HG02981 (cell line): ENCODE measurements around the gene C16orf74.

Source experiments
- ATAC-seq: cut with Tn5 transposase; IDR thresholded peaks from one replicate; pipeline ENCODE4 v1.9.1; 2021; ENCODE audit warnings: mild to moderate bottlenecking, moderate library complexity; ENCODE audit not compliant: unreplicated experiment

Gene C16orf74

DNA sequence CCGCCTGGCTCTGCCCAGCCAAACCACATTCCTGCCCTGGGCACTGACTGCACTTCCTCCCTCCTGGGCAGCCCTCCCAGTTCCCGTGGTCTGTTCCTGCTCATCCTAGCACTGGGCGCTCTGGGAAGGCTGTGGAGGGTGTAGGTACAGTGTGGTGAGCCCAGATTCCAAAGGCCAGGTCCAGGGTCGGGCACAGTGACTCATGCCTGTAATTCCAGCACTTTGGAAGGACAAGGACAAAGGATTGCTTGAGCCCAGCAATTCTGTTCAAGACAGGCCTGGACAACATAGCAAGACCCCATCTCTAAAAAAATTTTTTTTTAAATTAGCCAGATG, 30.6 kb downstream of the C16orf74 start:
- ATAC-seq = no peak

DNA sequence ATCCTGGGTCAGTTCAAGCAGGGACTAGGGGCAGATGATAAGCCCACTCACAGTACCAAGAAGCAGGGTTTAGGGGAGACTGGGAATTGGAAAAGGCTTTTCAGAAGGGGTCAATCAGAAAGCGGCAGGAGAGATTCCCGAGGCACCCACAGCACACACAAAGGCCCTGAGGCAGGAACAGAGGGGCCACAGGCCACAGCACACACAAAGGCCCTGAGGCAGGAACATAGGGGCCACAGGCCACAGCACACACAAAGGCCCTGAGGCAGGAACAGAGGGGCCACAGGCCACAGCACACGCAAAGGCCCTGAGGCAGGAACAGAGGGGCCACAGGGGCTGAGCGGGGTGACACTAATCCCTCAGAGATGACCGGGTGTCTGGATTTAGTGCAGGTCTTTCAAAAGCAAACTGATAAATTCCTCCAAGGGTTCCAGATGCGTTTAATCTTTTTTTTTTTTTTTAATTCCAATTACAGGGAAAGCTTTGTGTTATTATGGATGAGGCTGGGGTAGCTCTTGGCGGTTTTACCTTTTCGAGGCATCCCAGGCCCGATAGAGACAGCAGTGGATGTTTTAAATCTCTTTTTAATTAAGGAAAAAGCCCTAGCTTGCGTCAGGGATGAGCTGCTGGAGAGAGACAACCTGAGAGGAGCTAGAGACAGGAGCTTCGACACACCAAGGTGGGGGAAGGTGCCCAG, 31.1 kb downstream of the C16orf74 start:
- ATAC-seq = no peak

- ATAC-seq = no peak
Observed at GRCh38 chr16:85718682-85719081, 32.2 kb downstream of the C16orf74 start.

- no peak for ATAC-seq
Observed at GRCh38 chr16:85718153-85718477, 32.8 kb downstream of the C16orf74 start.

DNA sequence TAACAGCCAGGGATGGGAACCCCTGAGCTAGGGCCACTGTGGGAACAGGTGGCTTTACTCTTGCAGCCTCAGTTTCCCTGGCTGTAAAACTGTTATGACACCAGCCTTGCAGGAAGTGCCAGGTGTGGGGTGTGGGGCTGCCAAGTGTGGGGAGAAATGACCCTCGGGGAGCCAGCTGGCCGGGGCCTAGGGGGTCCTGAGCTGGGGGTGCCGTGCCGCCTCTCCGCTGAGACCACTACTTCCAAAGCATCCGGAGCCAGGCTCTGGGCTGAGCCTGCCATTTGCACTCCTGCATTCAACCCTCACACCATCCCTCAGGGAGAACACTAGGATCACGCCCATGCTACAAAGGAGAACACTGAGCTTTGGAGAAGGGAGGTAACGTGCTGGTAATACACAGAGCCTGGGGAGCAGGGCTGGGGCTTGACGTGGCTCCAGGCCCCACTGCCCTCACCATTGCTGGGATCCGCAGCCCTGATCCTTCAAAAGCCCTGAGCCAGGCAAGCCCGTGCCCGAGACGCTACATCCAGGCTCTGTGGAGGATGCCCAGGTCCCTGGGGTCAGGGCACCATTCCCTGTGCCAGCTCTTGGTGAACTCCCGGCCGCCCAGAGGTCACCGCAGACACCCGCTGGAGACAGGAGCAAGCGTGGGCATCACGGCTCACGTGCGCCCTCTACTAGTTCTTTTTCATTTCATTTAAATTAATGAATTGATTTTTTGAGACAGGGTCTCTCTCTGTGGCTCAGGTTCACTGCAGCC, 33.3 kb downstream of the C16orf74 start:
- ATAC-seq = no peak

DNA sequence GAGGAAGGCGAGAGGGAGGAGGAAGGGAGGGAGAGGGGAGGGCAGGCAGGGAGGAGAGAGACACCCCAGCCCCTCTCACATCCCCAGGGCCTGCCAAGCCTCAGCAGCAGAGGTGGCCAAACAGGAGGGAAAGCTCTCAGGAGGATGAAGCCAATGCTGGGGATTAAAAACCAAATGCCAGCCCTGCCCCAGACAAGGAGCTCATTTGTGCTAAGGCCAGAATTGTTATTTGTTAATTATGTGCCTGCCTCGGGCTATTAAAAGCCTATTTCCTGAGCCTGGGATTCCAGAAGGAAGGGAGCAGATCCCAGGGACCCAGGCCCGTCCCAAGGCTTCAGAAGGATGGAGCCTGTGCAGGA, 34.2 kb downstream of the C16orf74 start:
- ATAC-seq = no peak

- ATAC-seq = no peak
Observed at GRCh38 chr16:85716022-85716679, 34.7 kb downstream of the C16orf74 start.

- no peak for ATAC-seq
Observed at GRCh38 chr16:85715169-85716021, 35.5 kb downstream of the C16orf74 start.

GRCh38 chr16:85712801-85713200, 38.1 kb downstream of the C16orf74 start:
- ATAC-seq = no peak

- no peak for ATAC-seq
Observed at GRCh38 chr16:85711982-85712587, 38.8 kb downstream of the C16orf74 start.

DNA sequence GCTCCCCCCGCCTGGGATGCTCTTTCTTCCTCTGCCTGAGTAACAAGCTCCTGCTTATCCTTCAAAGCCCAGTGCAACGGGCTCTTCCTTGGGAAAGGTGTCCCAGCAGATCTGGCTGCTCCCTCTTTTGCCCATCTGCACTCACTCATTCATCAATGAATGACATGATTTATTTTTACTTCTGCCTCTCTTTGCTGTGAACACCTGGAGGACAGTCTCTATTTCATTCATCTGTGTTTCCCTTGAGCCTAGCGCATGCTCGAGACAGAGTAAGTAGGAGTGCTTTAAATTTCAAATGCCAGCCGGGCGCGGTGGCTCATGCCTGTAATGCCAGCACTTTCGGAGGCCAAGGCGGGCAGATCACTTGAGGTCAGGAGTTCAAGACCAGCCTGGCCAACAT, 40.2 kb downstream of the C16orf74 start:
- no peak for ATAC-seq

- ATAC-seq = no peak
Observed at GRCh38 chr16:85709766-85710585, 40.9 kb downstream of the C16orf74 start.

DNA sequence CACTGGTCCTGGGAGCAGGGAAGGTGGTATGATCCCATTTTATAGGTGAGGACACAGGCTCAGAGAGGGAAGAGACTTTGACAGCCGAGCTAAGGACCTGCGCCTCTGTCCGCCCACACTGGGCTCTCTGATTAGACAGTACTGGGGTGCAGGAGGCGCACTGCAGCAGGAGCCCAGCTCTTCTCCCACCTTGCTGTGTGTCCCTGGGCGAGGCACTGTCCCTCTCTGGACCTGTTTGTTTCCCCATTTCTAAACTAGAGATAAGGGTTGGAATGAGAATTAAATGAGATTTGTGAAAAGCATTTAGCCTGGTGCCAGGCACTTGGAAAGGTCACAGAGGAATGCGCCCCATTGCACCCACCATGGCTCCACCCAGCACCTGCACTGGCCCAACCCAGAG, 42.6 kb downstream of the C16orf74 start:
- no peak for ATAC-seq

GRCh38 chr16:85707528-85708095, 43.3 kb downstream of the C16orf74 start:
- no peak for ATAC-seq

DNA sequence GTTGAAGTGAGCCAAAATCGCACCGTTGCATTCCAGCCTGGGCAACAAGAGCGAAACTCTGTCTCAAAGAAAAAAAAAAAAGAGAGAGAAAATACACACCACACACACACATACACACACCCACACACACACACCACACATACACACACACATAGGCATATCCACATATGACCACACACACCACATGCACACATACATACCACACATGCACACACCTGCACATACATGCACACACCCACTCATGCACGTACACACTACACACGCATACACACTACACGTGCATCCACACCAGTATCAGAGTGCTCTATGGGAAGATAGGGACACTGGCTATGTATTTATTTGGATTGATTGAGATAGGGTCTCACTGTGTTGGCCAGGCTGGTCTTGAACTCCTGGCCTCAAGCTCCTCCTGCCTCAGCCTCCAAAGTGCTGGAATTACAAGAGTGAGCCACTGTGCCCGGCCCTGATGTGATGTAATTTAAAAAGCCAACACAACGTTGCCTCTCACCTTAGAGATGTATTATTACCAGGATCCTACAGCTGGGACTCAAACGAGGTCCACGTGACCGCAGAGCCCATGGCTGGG, 44.4 kb downstream of the C16orf74 start:
- no peak for ATAC-seq

GRCh38 chr16:85704900-85705846, 45.7 kb downstream of the C16orf74 start:
- no peak for ATAC-seq

- ATAC-seq = no peak
Observed at GRCh38 chr16:85704011-85704410, 46.9 kb downstream of the C16orf74 start.

- ATAC-seq = no peak
Observed at GRCh38 chr16:85699628-85700027, 51.3 kb downstream of the C16orf74 start.
